HFF-Myc (cell line): ENCODE results near the gene PRPF8.

Source experiments
- DNase-seq: peaks from one replicate; pipeline ENCODE4 v3.0.0-alpha.2; 2011; ENCODE audit warnings: low read depth; ENCODE audit errors: extremely low read depth
- H3K4me3 ChIP-seq: replicated peaks from 2 replicates; pipeline ENCODE4 v1.5.1; 2011; ENCODE audit warnings: low read depth, mild to moderate bottlenecking, control low read depth, low read length
- TF ChIP-seq, protein P1 (sequence below): IDR thresholded peaks from 2 replicates; pipeline ENCODE4 v1.5.1; 2012; ENCODE audit warnings: mild to moderate bottlenecking, low read depth, low read length, control low read depth; ENCODE audit errors: missing control alignments

The PRPF8 gene

DNA sequence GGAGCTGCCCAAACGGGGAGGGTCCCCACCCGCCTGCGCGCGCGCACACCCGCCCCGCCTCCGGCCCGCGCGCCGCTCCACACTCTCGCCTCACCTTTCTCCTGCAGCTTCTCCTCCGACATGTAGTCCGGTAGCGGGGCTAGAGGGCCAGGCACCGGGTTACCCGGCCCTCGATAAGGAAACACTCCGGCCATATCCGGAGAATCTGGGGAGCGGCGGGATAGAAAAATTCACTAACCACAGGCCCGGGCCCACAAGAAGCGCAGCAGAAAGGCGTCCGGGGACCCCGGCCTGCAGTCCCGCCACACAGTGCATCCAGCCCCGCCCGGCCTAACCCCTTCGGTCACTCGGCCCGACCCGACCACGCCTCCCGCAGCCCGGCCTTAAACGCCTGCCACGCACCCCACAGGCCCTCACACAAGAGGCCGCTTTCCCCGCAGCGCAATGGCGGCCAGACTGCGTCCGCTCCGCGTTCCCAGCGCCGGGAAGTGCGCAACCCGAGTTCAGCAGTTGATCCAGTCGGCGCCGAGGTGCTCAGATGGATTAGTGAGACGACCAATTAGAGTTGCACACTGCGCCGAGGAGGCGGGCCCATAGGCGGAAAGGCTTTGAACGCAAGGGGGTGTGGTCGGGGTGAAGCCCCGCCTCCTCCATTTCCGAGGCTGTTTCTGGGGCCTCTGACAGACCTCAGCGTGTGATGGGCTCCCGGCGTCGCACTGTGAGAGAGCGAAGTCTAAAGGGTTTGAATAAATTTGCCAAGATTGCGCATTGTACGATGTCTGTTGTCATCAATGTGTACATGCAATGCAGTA, at the start of gene PRPF8:
Gene PRPF8 (minus strand): TSS at position 490 of the 812 bp plus-strand sequence. CDS start 296 bp downstream, at position 194.
- TF ChIP-seq, protein P1, sequence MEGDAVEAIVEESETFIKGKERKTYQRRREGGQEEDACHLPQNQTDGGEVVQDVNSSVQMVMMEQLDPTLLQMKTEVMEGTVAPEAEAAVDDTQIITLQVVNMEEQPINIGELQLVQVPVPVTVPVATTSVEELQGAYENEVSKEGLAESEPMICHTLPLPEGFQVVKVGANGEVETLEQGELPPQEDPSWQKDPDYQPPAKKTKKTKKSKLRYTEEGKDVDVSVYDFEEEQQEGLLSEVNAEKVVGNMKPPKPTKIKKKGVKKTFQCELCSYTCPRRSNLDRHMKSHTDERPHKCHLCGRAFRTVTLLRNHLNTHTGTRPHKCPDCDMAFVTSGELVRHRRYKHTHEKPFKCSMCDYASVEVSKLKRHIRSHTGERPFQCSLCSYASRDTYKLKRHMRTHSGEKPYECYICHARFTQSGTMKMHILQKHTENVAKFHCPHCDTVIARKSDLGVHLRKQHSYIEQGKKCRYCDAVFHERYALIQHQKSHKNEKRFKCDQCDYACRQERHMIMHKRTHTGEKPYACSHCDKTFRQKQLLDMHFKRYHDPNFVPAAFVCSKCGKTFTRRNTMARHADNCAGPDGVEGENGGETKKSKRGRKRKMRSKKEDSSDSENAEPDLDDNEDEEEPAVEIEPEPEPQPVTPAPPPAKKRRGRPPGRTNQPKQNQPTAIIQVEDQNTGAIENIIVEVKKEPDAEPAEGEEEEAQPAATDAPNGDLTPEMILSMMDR = no peak
- DNase-seq = peak; percentile 92
- peak within 1 kb of the TSS; percentile 86 for H3K4me3 ChIP-seq

DNA sequence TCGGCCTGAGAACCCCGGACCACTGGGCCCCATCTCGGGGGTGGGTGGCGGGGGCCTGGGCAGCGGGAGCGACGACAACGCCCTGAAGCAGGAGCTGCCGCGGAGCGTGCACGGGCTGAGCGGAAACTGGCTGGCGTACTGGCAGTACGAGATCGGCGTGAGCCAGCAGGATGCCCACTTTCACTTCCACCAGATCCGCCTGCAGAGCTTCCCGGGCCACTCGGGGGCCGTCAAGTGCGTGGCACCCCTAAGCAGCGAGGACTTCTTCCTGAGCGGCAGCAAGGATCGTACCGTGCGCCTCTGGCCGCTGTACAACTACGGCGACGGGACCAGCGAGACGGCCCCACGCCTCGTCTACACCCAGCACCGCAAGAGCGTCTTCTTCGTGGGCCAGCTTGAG, 49.1 kb upstream of the PRPF8 start:
- DNase-seq = no peak

DNA sequence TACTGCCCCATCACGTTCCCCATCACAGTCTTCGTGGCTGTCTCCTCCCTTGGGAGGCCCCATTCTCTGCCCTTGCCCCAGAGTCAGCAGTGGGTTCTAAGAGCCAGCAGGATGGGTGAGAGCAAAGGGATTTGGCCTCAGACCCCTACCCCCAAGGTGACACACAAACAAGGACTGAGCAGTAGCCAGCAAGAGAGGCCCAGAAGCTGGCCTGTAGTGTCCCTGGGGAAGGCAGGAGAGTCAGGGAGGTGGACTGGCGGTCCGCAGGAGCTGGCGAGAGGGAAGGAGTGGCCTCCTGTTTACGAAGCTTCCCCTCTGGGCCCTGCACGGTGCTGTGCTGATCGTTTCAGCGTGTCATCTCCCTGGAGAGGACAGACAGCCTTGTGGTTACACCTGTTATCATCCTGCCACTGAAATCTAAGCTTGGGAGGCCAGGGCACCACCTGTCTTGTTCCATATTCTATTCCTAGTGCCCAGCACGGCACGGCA, 48.2 kb upstream of the PRPF8 start:
- no peak overlapping the region for H3K4me3 ChIP-seq
- TF ChIP-seq, protein P1 = no peak
- no peak for DNase-seq

More for the DNA sequence above, 49.1 kb upstream of the PRPF8 start:
- TF ChIP-seq, protein P1 = no peak
- no peak overlapping the region for H3K4me3 ChIP-seq

DNA sequence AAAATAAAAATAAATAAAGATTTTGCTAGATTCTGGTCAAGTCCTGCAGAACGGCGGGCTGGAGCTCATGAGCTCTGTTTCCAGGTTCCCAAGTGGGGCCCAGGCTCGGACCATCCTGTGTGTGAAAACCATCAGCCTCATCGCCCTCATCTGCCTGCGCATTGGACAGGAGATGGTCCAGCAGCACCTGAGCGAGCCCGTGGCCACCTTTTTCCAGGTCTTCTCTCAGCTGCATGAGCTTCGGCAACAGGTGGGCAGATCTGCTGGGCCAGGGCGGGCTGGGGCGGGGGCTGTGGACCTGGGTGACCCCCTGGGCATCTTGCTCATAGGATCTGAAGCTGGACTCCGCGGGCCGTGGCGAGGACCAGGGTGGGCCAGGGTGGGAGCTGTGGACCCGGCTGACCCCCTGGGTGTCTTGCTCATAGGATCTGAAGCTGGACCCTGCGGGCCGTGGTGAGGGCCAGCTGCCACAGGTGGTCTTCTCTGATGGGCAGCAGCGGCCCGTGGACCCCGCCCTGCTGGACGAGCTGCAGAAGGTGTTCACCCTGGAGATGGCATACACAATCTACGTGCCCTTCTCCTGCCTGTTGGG, 47.7 kb upstream of the PRPF8 start:
- no peak for DNase-seq
- no peak overlapping the region for H3K4me3 ChIP-seq
- TF ChIP-seq, protein P1 = no peak

DNA sequence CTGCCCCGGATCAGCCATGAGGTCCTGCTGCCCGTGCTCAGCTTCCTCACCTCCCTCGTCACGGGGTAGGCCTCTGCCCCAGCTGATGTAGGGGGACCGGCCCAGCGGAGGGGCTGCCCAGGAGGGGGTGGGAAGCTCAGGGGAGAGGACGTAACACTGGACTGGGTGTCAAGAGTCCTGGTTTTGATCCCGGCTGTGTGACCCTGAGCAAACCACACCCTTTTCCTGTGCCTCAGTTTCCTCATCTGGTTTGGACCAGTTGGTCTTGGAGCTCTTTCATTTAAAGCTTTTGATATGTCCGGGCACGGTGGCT, 46.5 kb upstream of the PRPF8 start:
- no peak overlapping the region for H3K4me3 ChIP-seq
- DNase-seq = no peak
- TF ChIP-seq, protein P1 = no peak

DNA sequence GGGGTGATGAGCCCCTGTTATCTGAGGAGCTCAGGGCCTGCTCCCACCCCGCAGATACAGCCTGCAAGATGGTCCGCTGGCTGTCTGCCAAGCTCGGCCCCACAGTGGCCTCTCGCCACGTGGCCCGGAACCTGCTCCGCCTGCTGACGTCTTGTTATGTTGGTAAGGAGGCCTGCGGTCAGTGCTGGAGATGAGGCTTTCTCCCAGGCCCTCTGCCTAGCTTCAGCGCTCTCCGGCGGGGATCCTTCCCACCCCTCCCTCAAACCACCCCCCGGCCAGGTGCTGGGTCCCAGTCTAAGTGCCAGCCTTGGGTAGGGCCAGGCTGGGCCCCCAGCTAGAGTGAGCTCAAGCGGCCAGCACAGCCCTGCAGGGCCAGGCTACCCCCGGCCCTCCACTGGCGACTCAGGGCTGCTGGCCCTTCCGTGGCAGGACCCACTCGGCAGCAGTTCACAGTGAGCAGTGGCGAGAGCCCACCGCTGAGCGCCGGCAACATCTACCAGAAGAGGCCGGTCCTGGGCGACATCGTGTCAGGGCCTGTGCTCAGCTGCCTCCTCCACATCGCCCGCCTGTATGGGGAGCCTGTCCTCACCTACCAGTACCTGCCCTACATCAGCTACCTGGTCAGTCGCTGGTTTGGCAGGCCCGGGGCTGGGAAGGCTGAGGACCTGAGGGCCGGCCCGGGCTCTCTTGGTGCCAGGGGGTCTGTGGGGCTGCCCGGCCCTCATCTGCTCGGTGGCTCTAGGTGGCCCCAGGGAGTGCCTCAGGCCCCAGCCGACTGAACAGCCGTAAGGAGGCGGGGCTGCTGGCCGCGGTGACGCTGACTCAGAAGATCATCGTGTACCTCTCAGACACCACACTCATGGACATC, 45.9 kb upstream of the PRPF8 start:
- no peak overlapping the region for H3K4me3 ChIP-seq
- TF ChIP-seq, protein P1 = no peak
- no peak for DNase-seq
